Right renal pelvis (tissue), 4 donors: ENCODE measurements around the gene ZMYM1. TPM values are rescaled to one million over a fixed set of nuclear protein-coding genes. Genes with fewer than 3 reads are reported as not detected.
"Not testable (repeated sequence)": the region's sequence is repeated elsewhere in the genome, so short reads cannot be mapped to it uniquely, and the experiment has no call there.

Experiments used
- DNase-seq, 4 donors: peaks; one replicate each; pipeline ENCODE4 v3.0.0-alpha.2; 2013; ENCODE audit warnings: low read depth in 4 of 4, low spot score in 3 of 4, missing footprints in 1 of 4
- polyA plus RNA-seq, 4 donors: library from polyadenylated mRNA; unstranded; fragments of 120-200 nt; gene quantifications; one replicate each; pipeline ENCODE4 v1.2.1, GENCODE V29; 2013; ENCODE audit not compliant: insufficient read length in 4 of 4

ZMYM1 gene
- polyA plus RNA-seq, 4 donors = 15.2 to 19.9 (median 18.1) TPM

GRCh38 chr1:35073265-35073811, 5.8 kb upstream of the ZMYM1 start:
- DNase-seq = no peak

GRCh38 chr1:35076426-35076825, 2.8 kb upstream of the ZMYM1 start:
- DNase-seq = not testable (repeated sequence)

GRCh38 chr1:35080171-35080854, 1.1 kb downstream of the ZMYM1 start:
- DNase-seq = no peak

- no peak for DNase-seq
Observed at GRCh38 chr1:35085421-35085820, 6.2 kb downstream of the ZMYM1 start.

GRCh38 chr1:35097224-35097623, 18.0 kb downstream of the ZMYM1 start:
- DNase-seq = no peak

GRCh38 chr1:35111106-35111505, 31.9 kb downstream of the ZMYM1 start:
- DNase-seq = no peak

GRCh38 chr1:35112668-35113067, 33.5 kb downstream of the ZMYM1 start:
- no peak for DNase-seq

- DNase-seq = no peak
Observed at GRCh38 chr1:35115459-35116383, 36.5 kb downstream of the ZMYM1 start.

- DNase-seq = no peak
Observed at GRCh38 chr1:35120458-35121133, 41.4 kb downstream of the ZMYM1 start.

- no peak for DNase-seq
Observed at GRCh38 chr1:35122311-35122710, 43.1 kb downstream of the ZMYM1 start.

GRCh38 chr1:35126546-35126945, 47.4 kb downstream of the ZMYM1 start:
- no peak for DNase-seq

GRCh38 chr1:35129080-35129479, 49.9 kb downstream of the ZMYM1 start:
- no peak for DNase-seq

GRCh38 chr1:35136780-35137179, 57.6 kb downstream of the ZMYM1 start:
- DNase-seq = no peak

- not testable (repeated sequence) for DNase-seq
Observed at GRCh38 chr1:35137590-35137989, 58.4 kb downstream of the ZMYM1 start.

GRCh38 chr1:35142294-35142693, 63.1 kb downstream of the ZMYM1 start:
- not testable (repeated sequence) for DNase-seq

- not testable (repeated sequence) for DNase-seq
Observed at GRCh38 chr1:35142728-35143127, 63.5 kb downstream of the ZMYM1 start.

GRCh38 chr1:35143737-35144508, 64.7 kb downstream of the ZMYM1 start:
- no peak for DNase-seq

GRCh38 chr1:35145892-35146549, 66.8 kb downstream of the ZMYM1 start:
- not testable (repeated sequence) for DNase-seq

GRCh38 chr1:35151220-35151619, 72.0 kb downstream of the ZMYM1 start:
- no peak for DNase-seq

- DNase-seq = no peak
Observed at GRCh38 chr1:35164893-35165292, 85.7 kb downstream of the ZMYM1 start.
